ENCODE measurements around the gene PHYKPL.

GRCh38 chr5:178221853-178222252 is 10.7 kb downstream of the PHYKPL start:
- TF ChIP-seq CTCF (IDR thresholded peaks at IDR 0.05; ENCODE audit: insufficient read depth, low read length, poor library complexity, severe bottlenecking) (no peak), EZH2phosphoT487 (conservative IDR thresholded peaks at IDR 0.05; ENCODE audit: low read length) (no peak)
